HG03457 (cell line): Measurements from ENCODE around the gene FGD4.
"Not testable (repeated sequence)": the region's sequence is repeated elsewhere in the genome, so short reads cannot be mapped to it uniquely, and the experiment has no call there.

Experiments used
- ATAC-seq: cut with Tn5 transposase; IDR thresholded peaks from one replicate; pipeline ENCODE4 v1.9.1; 2021; ENCODE audit warnings: moderate number of reproducible peaks; ENCODE audit not compliant: unreplicated experiment

FGD4 gene

DNA sequence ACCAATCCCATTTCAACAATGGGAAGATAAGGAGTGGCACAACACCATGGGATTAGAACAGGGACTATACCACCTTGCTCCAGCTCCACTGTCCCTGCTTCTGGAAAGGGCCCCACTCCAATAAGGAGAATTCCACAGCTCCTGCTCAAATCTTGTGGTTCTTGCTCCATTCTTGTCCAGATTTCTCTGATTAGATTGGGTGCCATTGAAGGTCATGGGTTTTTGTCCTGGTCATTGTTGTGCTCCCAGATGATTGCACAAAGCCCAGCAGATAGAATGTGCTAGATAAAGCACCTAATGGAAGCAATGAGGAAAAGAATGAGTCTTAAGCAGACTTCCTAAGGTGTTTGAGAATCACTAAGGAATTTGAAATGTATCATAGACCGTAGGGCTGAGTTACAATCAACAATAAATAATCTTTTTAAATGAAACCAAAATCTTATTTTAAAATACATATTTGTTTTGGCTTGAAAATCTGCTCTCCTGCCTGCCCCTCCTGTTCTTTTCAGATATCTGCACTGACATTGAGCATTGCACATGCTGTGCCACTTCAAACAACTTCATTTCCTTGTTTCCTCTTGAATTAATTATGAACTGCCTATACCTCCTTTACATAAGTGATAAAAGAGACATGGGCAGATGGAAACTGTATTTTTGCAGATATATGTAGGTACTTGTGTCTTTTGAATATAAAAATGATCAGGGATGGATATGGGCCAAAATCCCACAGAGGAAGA is 115.9 kb downstream of the FGD4 start:
- no peak for ATAC-seq

DNA sequence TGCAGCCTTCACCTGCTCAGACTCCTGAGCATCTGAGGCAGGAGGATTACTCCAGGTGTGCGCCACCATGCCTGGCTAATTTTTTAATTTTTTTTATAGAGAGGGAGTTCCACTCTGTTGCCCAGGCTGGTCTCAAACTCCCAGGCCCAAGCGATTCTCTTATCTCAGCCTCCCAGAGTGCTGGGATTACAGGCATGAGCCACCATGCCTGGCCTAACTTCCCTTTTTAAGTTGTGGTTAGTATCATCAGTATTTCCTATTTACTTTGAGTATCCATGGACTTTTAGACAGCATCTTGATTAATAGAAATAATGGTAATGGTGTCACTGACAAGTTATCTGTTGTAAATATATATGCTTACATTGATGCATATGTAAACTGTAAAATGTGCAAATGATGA is 116.9 kb downstream of the FGD4 start:
- ATAC-seq, result no peak

DNA sequence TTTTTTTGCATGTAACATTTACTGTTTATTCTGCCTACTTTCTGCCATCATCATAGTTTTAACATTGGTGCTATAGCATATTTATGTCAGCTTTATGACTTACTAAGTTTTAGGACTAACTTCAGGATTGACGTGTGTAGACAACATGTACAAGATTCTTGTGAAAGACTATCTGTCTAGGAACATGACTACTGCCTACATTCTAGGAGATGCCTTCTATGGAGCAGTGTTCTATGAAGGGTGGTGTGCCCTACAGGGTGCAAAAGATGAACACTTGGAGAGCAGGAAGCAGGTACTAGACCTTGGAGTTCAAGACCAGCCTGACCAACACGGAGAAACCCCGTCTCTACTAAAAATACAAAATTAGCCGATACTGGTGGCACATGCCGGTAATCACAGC is 118.6 kb downstream of the FGD4 start:
- no peak for ATAC-seq

DNA sequence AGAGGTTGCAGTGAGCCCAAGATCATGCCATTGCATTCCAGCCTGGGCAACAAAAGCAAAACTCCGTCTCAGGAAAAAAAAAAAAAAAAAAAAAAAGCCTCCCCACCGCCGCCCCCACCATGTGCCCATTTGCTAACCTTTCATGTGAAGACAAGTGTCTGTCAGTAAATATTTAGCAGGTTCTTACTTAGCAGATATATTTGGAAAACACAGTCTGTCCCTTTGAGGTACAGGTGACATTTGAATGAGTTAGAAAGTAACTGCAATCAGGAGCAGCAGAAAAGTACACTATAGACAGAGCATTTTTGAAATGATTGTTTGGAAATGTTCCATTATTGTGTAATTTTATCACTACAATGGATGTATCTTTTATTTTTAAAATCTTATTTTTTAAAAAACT is 119.7 kb downstream of the FGD4 start:
- no peak for ATAC-seq

DNA sequence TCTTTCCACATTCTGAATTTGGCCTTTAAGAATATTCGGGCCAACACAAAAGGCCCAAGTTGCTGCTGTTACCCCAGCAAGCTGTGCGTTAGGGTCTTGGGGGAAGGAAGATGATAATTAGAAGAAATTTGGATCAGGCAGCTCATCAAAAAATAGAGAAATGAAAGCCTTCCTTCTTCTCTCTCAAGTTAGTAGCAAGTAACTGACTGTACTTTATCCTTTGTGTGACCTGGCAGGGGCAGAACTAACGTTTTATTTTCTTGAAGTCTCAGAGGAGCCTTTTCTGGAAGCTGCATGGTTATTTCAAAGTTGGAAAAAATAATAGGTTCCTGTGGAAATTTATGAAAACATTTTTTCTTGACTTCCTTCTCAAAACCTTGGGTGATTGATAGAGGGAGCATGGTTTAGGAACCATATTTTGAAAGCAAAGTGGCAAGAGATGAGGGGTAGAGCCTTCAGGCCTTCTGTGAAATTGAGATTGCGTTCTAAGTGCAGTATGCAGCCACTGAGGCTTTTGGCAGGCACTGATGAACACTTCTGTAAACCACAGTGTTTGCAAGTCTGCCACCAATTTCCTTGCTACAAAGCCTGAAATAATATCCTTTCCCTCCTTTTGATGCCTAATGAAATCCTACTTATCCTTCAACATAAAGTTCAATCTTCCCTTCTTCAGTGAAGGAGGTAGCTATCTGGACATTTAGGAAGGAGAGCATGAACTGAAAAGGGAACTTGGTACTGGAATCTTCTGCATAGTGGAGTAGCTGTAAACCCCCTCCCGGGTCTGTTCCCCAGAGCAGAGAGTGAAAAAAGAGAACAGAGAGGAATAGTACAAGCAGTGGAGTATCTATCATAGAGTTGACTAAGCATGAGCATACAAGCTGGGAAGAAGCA is 123.2 kb downstream of the FGD4 start:
- ATAC-seq, result peak; percentile 62

DNA sequence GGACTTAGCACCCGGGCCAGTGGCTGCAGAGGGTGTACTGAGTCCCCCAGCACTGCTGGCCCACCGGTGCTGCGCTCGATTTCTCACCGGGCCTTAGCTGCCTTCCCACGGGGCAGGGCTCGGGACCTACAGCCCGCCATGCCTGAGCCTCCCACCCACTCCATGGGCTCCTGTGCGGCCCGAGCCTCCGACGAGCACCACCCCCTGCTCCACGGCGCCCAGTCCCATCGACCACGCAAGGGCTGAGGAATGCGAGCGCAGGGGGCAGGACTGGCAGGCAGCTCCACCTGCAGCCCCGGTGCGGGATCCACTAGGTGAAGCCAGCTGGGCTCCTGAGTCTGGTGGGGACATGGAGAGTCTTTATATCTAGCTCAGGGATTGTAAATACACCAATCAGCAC is 126.4 kb downstream of the FGD4 start:
- not testable (repeated sequence) for ATAC-seq

DNA sequence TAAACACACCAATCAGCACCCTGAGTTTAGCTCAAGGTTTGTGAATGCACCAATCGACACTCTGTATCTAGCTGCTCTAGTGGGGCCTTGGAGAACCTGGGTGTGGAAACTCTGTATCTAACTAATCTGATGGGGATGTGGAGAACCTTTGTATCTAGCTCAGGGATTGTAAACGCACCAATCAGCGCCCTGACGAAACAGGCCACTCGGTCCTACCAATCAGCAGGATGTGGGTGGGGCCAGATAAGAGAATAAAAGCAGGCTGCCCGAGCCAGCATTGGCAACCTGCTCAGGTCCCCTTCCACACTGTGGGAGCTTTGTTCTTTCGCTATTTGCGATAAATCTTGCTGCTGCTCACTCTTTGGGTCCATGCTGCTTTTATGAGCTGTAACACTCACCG is 127.0 kb downstream of the FGD4 start:
- not testable (repeated sequence) for ATAC-seq

DNA sequence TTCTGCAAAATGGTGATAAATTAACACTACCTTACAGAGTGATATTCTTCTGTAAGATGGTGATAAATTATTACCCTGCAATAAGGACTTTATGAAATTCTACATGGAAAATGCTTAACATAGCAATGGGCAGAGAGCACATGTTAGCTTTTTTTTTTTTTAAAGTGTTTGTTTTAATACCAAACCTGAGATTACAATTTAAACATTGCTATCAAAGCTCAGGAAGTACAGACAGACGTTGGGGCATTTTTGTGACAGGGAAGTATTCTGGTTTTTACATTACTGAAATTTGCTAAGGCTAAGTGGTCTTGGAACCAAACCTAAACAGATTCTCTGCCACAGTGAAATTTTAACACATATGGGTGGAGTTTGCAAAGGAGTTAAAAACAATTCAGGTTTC is 133.1 kb downstream of the FGD4 start:
- ATAC-seq, result no peak

DNA sequence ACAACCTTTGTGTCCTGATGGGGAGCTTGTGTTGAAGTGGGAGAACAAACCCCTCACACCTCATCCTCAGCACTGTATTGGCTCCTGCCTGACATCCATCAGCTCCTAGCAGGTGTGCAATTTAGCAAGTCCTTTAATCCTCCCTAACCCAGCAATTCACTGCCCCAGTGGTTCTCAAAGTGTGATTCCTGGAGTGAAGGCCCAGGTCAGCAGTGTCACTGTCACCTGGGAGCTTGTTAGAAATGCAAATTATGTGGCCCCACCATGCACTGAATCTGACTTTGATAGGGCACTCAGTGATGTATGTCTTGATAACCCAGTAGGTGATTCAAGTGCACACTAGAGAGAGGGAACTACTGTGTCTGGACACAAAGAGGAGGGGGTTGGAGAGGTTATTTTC is 133.6 kb downstream of the FGD4 start:
- ATAC-seq, result no peak

DNA sequence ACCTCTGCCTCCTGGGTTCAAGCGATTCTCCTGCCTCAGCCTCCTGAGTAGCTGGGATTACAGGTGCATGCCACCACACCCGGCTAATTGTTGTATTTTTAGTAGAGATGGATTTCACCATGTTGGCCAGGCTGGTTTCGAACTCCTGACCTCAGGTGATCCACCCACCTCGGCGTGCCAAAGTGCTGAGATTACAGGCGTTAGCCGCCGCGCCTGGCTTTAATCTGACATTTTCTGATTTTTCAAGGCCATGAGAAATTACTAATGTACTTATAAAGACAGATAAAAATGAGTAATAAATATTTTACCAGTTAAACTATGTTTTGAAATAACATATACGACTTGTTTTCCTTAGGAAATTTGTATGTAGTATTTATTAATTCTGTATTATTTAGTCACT is 134.1 kb downstream of the FGD4 start:
- ATAC-seq, result not testable (repeated sequence)

DNA sequence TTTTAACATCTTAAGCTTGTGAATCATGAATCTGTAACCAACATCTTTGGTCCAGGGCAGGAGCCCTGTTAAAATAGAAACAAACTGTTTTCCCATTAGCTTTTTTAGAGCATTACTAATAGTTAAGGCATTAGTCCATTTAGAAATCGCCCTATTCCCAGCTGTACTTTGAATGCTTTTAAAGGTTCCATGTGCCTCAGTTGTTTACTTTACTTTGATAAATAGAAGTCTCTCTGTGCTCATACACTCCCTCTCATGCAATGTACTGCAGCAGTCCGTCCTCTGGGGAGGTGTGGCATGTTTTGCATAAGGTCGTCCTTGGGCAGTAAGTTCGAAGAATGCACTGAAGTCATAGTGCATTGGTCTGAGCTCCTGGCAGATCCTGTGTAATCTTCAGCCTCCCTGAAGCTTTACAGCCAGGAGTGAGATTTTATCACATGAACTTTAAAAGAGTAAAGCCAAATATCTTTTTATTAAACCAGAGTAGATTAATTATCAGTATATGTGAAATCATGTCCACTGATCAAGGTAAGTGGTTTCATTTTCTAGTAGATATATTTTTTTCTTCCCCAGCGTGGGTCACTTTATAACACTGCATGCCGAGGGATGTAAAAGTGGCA is 134.7 kb downstream of the FGD4 start:
- no peak for ATAC-seq

DNA sequence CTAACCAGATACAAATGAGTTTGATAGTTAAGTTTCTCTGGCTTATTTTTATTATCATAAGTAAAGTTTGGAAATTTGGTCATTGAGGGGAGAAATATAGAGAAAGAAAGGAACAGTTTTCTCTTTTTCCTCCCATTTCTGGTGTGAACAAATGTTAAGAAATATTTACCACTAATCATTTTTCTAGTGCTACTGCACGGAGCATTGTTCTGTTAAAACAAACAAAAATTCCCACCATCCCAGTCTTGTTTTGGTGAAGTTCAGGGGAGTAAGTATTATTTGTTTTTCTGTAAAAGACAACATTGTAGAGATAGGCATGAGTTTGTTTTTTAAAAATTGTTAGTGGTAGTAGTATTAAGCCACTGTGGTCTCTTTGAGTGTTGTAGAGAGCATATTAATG is 135.3 kb downstream of the FGD4 start:
- ATAC-seq, result no peak

DNA sequence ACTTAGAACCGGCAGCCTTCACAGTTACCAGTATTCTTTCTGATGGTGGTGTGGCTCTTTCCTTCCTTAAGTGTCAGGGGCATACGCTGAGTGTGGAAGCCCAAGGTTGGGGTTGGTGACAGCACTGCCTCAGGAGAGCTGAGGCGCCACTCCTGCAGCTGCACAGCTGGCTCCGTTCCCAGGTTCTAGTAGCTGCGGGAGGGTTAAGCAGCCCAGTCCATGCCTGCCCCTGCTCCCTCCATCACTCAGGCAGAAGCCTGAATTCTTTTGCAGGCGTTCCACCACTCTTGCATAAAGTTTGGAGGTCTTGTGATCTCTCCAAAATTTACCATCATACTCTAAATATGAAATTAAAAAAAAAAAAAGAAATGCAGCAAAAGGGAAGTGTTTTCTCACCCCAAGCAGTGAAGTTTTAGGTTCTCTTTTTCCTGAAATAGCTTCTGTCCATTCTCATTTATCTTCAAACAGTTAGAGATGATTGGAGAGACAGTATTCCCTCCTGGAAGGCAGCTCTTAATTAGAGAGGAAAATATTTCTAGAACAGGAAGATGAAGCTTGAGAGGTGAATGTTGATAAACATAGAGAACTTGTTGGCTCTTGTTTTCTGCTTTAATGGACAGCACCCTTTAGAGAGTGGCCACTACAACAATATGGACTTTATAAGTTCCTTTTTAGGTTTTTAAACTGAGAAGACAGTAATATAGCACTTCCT is 136.1 kb downstream of the FGD4 start:
- ATAC-seq, result no peak

DNA sequence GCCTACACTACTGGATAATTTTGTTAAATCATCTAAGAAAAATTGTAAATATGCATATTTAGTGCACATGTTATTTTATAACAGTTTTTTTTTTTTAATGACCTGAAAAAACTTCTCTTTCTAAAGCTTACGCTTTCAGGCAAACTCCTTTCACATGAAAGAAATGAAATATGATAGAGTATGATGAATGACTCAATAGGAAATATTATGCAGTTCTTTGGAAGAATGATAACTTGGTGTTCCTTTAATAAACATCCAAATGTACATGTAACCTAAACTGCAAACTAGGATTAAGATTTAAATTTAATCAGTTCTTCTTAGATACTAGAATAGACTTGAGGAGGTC is 136.6 kb downstream of the FGD4 start:
- no peak for ATAC-seq

DNA sequence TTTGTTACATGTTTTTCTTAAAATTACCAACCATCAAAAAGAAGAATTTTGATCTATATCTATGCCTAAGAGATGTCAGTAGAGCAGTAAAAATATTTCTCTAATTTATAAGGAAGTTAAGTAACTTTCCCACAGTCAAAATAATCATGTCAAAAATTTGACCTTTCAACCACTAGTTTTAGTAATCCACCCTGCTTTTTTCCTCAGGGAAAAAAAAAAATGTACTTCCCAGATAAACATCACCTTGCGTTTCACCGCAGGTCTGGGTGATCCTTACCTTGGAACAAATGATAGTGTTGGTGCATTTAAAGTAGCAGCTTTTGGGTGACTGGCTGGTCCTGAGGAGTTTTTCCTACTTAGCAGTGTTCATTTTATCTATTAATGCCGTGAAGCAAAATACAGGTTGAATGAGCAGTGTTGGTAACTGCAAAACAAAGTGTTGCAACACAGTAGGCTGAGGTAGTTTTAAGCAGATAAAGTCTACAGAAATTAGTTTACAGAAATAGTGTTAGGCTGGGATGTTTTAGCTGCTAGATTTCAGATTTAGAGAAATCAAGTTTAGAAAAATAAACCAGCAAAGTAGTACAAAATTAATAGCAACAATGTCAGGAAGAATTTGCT is 142.5 kb downstream of the FGD4 start:
- no peak for ATAC-seq

DNA sequence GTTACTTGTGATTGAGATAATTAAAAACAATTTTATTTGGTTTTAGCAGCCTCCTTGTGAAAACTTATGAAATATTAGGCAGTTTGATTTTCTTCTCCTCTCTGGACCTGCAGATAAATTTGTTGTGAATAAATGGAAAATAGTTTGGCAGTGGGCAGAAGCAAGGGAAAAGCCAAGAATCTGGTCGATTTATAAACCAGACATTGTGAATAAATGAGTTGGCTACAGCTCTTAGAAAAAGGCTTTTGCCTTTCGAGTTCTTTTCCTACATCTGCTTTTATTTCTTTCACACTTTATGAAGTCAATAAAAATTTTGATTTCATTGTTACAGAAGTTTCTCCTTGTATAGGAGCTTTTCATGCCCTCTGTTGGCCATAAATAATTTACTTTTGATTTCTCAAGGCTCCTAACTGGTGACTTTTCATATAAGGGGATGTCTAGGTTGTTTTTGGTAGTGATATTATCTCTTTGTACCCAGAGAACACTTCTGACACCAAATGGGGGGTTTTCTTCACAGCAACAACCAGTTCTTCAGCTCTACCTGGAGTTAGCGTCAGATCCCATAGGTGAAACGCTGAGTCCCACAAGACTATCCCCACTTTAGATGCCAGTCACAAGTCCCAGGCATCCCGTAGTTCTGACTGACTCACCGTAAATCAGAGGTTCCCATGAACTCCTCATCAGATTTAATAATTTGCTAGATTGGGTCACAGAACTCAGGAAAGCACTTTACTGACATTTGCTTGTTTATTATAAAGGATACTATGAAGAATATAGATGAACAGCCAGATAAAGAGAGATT is 143.3 kb downstream of the FGD4 start:
- no peak for ATAC-seq

DNA sequence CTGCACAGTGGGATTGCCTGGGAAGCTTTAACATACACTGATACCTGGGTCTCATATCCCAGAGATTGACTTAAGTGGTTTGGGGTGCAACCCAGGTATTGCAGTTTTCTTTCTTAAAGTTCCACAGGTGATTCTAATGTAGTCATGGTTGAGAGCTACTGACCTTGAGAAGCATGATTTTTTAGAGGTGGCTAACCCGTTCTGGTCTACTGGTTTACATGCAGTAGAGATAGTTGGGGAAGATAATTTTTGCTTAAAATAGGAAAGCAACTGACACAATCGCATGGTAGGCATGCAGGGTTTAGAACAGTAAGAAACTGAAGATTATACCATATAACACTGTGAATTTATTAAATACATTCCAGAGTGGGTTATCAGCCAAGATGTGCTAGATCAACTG is 145.5 kb downstream of the FGD4 start:
- ATAC-seq, result no peak

DNA sequence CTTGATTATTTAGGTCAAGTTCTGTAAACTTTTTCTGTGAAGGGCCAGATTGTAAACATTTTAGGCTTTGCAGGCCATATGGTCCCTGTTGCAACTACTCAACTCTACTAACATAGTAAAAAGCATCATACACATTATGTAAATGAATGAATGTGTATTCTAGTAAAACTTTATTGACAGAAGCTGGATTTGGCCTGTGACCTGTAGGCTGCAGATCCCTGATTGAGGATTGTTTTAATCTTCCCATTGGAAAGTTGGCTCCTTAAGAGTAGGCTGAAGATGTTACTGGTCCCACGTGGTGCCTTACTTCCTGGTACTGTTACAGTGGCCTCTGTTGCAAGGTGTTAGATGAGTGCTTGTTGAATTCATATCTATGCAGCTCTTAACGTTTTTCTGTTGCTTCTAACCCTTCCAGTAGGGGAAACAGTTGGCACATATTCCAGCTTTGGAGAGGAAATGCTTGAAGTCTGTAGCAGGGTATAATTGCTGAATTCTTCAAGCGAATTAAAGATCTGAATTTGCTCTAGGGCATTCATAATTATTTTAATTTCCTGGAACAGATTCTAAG is 146.1 kb downstream of the FGD4 start:
- no peak for ATAC-seq

DNA sequence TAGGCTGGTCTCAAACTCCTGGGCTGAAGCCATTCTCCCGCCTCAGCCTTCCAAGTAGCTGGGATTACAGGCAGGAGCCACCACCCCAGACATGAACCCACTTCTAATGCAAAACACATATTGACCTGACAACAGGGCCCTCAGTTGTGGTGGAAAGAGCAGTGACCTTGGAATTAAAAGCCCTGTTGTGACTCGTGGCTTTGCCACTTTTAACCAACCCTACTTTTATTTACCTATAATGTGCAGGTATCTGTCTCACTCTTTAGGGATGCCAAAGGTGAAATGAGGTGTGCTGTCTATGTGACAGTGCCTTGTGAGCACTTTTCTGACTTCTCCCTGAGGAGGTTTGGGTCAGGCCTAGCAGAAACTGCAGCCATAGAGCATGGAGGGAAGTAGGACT is 146.9 kb downstream of the FGD4 start:
- ATAC-seq, result no peak
